HG03159 (cell line): ENCODE measurements around the gene DLL4.

Experiments
- ATAC-seq: cut with Tn5 transposase; IDR thresholded peaks from one replicate; pipeline ENCODE4 v1.9.1; 2021; ENCODE audit warnings: mild to moderate bottlenecking, moderate library complexity; ENCODE audit not compliant: unreplicated experiment

The DLL4 gene

GRCh38 chr15:40986820-40987219 lies 57.7 kb downstream of the DLL4 start:
- no peak for ATAC-seq

- ATAC-seq = no peak
Observed at GRCh38 chr15:40988156-40988555, 59.0 kb downstream of the DLL4 start.
